ENCODE data around the gene SNRK. TPM values are rescaled to one million over a fixed set of nuclear protein-coding genes. Genes with fewer than 3 reads are reported as not detected.

Gene SNRK
- total RNA-seq, 2 donors from 2014 or later, result 19.4 TPM

DNA sequence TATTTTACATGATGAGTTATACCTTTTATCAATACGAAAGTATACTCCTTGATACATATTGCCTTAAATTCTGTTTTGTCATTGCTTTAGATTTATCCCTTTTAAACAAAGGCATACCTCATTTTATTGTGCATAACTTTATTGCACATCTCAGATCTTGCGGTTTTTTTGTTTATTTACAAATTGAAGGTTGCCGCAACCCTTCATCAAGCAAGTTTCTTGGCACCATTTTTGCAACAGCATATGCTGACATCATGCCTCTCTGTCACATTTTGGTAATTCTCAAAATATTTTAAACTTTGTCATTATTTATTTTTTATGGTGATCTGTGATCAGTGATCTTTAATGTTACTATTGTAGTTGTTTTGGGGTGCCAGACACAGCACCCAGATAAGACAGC is 20.9 kb downstream of the SNRK start:
- no peaks in the 10 kb centered on the region for H3K4me1 ChIP-seq (ENCODE audit: control insufficient read depth, insufficient read depth, low read length)
- Mint-ChIP-seq H3K27ac (no peak overlapping the region), H3K36me3 (ENCODE audit: low read depth) (peaks cover 25% of the 10 kb centered on the region), H3K9me3 (no peaks in the 10 kb centered on the region), H3K4me3 (no peak overlapping the region), H3K4me1 (no peaks in the 10 kb centered on the region), H3K27me3 (ENCODE audit: insufficient read depth) (no peaks in the 10 kb centered on the region)
- H3K27ac ChIP-seq (ENCODE audit: low read depth, low read length), result no peak overlapping the region
- H3K9ac ChIP-seq (ENCODE audit: extremely low read depth, low read length, poor library complexity, severe bottlenecking), result no peak overlapping the region
- 96 to 100% methylated on average over 1 to 3 of the region's 3 CpGs for WGBS, 2 experiments (ENCODE audit: insufficient coverage in 1 of 2, insufficient read length in 1 of 2)
- DNase-seq, result no peak
- no peaks in the 10 kb centered on the region for H3K27me3 ChIP-seq (ENCODE audit: control insufficient read depth, insufficient read depth, low read length, poor library complexity, severe bottlenecking)
- TF ChIP-seq, protein P1, sequence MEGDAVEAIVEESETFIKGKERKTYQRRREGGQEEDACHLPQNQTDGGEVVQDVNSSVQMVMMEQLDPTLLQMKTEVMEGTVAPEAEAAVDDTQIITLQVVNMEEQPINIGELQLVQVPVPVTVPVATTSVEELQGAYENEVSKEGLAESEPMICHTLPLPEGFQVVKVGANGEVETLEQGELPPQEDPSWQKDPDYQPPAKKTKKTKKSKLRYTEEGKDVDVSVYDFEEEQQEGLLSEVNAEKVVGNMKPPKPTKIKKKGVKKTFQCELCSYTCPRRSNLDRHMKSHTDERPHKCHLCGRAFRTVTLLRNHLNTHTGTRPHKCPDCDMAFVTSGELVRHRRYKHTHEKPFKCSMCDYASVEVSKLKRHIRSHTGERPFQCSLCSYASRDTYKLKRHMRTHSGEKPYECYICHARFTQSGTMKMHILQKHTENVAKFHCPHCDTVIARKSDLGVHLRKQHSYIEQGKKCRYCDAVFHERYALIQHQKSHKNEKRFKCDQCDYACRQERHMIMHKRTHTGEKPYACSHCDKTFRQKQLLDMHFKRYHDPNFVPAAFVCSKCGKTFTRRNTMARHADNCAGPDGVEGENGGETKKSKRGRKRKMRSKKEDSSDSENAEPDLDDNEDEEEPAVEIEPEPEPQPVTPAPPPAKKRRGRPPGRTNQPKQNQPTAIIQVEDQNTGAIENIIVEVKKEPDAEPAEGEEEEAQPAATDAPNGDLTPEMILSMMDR (conservative IDR thresholded peaks at IDR 0.05), result no peak
- H3K4me3 ChIP-seq (ENCODE audit: low read length), result no peak overlapping the region
- H3K9me3 ChIP-seq (ENCODE audit: control insufficient read depth, low read length), result no peaks in the 10 kb centered on the region
- peaks cover 37% of the 10 kb centered on the region for H3K36me3 ChIP-seq (ENCODE audit: control insufficient read depth, insufficient read depth, low read length)

DNA sequence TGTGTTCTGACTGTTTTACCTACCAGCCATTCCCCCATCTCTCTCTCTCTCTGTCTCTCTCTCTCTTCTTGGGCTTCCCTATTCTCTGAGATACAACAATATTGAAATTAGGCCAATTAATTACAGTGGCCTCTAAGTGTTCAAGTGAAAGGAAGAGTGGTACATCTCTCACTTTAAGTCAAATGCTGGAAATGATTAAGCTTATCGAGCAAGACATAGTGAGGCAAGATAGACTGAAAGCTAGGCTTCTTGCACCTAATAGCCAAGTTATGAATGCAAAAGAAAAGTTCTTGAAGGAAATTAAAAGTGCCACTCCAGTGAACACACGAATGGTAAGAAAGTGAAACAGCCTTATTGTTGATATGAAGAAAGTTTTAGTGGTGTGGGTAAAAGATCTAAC is 21.3 kb downstream of the SNRK start:
- no peaks in the 10 kb centered on the region for H3K4me1 ChIP-seq (ENCODE audit: control insufficient read depth, insufficient read depth, low read length)
- H3K9ac ChIP-seq (ENCODE audit: extremely low read depth, low read length, poor library complexity, severe bottlenecking), result no peak overlapping the region
- Mint-ChIP-seq H3K27ac (no peak overlapping the region), H3K4me3 (no peak overlapping the region), H3K36me3 (ENCODE audit: low read depth) (peaks cover 25% of the 10 kb centered on the region), H3K4me1 (no peaks in the 10 kb centered on the region), H3K9me3 (no peaks in the 10 kb centered on the region), H3K27me3 (ENCODE audit: insufficient read depth) (no peaks in the 10 kb centered on the region)
- H3K36me3 ChIP-seq (ENCODE audit: control insufficient read depth, insufficient read depth, low read length), result peaks cover 41% of the 10 kb centered on the region
- DNase-seq, result no peak
- H3K27ac ChIP-seq (ENCODE audit: low read depth, low read length), result no peak overlapping the region
- H3K27me3 ChIP-seq (ENCODE audit: control insufficient read depth, insufficient read depth, low read length, poor library complexity, severe bottlenecking), result no peaks in the 10 kb centered on the region
- WGBS, 2 experiments (ENCODE audit: insufficient coverage in 1 of 2, insufficient read length in 1 of 2), result 99 to 100% methylated on average over 2 of the region's 2 CpGs
- H3K9me3 ChIP-seq (ENCODE audit: control insufficient read depth, low read length), result no peaks in the 10 kb centered on the region
- TF ChIP-seq, protein P1 (conservative IDR thresholded peaks at IDR 0.05), result no peak
- no peak overlapping the region for H3K4me3 ChIP-seq (ENCODE audit: low read length)

DNA sequence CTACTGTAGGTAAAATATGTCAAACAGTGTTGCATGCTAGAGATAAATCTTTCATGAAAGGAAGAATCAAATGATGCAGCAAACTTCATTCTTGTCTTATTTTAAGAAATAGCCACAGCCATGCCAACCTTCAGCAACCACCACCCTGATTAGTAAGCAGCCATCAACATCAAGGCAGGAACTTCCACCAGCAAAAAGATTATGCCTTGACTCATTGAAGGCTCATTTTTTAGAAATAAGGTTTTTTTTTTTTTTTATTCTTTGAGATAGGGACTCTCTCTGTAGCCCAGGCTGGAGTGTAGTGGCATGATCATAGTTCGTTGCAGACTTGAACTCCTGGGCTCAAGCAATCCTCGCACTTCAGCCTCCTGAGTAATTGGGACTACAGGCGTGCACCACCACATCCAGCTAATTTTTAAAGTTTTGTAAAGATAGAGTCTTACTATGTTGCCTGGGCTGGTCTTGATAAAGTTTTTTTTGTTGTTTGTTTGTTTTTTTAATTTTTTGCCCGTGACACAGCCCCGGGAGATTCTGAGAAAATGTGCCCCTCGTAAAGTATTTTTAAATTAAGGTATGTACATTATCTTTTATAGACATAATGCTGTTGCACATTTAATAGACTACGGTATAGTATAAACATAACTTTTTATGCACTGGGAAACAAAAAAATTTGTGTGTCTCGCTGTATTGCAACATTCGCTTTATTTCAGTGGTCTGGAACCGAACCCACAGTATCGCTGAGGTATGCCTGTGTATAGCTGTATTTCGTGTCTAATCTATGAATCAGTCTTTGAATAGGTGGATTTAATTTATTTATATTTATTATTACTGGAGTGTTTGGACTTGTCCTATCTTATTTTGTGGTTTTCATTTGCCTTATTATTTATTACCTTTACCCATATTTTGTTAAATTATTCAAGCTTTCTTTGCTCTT is 23.3 kb downstream of the SNRK start:
- no peaks in the 10 kb centered on the region for H3K4me1 Mint-ChIP-seq
- H3K9ac ChIP-seq (ENCODE audit: extremely low read depth, low read length, poor library complexity, severe bottlenecking), result no peak overlapping the region
- 98 to 100% methylated on average over 3 to 12 of the region's 12 CpGs for WGBS, 2 experiments (ENCODE audit: insufficient coverage in 1 of 2, insufficient read length in 1 of 2)
- no peaks in the 10 kb centered on the region for H3K9me3 ChIP-seq (ENCODE audit: control insufficient read depth, low read length)
- no peaks in the 10 kb centered on the region for H3K9me3 Mint-ChIP-seq
- no peak overlapping the region for H3K27ac ChIP-seq (ENCODE audit: low read depth, low read length)
- no peak for DNase-seq
- H3K27me3 ChIP-seq (ENCODE audit: control insufficient read depth, insufficient read depth, low read length, poor library complexity, severe bottlenecking), result no peaks in the 10 kb centered on the region
- no peak overlapping the region for H3K4me3 ChIP-seq (ENCODE audit: low read length)
- H3K36me3 ChIP-seq (ENCODE audit: control insufficient read depth, insufficient read depth, low read length), result peaks cover 25% of the 10 kb centered on the region
- no peak overlapping the region for H3K27ac Mint-ChIP-seq
- H3K27me3 Mint-ChIP-seq (ENCODE audit: insufficient read depth), result no peaks in the 10 kb centered on the region
- no peaks in the 10 kb centered on the region for H3K4me1 ChIP-seq (ENCODE audit: control insufficient read depth, insufficient read depth, low read length)
- peaks cover 26% of the 10 kb centered on the region for H3K36me3 Mint-ChIP-seq (ENCODE audit: low read depth)
- TF ChIP-seq, protein P1 (conservative IDR thresholded peaks at IDR 0.05), result no peak
- no peak overlapping the region for H3K4me3 Mint-ChIP-seq
